Endothelial cell of umbilical vein (primary cell): ENCODE data around the gene RAMP3. TPM values are rescaled to one million over a fixed set of nuclear protein-coding genes. Genes with fewer than 3 reads are reported as not detected.

Experiments
- BruUV-seq: library from RNA; stranded (reverse); fragments of 400-500 nt; replicated peaks from 2 replicates; lab custom pipeline; 2021; lab: Mats Ljungman, UMichigan
- CTCF ChIA-PET: fragments of 300-600, 350-600 bp; sonication (Branson Sonifier 250); formaldehyde crosslinking; loops from one replicate; lab custom pipeline; 2021; ENCODE audit warnings: antibody characterized with exemption, inconsistent platforms; lab: Charles Lee
- POLR2A ChIA-PET: fragments of 300-600, 350-600 bp; sonication (Branson Sonifier 250); formaldehyde crosslinking; loops from one replicate; lab custom pipeline; 2021; ENCODE audit warnings: antibody characterized with exemption, inconsistent platforms; lab: Charles Lee
- DNase-seq: peaks from one replicate; pipeline ENCODE4 v3.0.0-alpha.2; 2011; ENCODE audit warnings: low read depth, low spot score
- FAIRE-seq: peaks from 2 replicates; lab custom pipeline; 2011; peaks lifted over from hg19 to GRCh38; lab: Jason Lieb, UNC
- H2AFZ ChIP-seq: 2 replicates; pipeline ENCODE4 v1.6.0; 2012; ENCODE audit warnings: low read depth, low read length, control low read depth, inconsistent platforms
- H3K27ac ChIP-seq: 2 replicates; pipeline ENCODE4 v1.5.1; 2011; ENCODE audit warnings: low read depth, mild to moderate bottlenecking, control low read depth, low read length, moderate library complexity; ENCODE audit not compliant: insufficient read depth
- H3K27me3 ChIP-seq, 2 experiments: 2 replicates each; pipeline versions ENCODE4 v1.6.0 to v1.6.1; 2011; ENCODE audit warnings: low read length in 2 of 2, mixed read lengths in 1 of 2; ENCODE audit not compliant: control insufficient read depth in 2 of 2, insufficient read depth in 2 of 2
- H3K36me3 ChIP-seq, 2 experiments: 2 replicates in 1 of 2; 3 replicates in 1 of 2; pipeline ENCODE4 v1.5.1; 2011; ENCODE audit warnings: low read length in 2 of 2, mild to moderate bottlenecking in 1 of 2, moderate library complexity in 1 of 2; ENCODE audit not compliant: control insufficient read depth in 2 of 2, insufficient read depth in 2 of 2; ENCODE audit errors: extremely low read depth in 1 of 2
- H3K4me1 ChIP-seq: 3 replicates; pipeline ENCODE4 v1.5.1; 2011; ENCODE audit warnings: mild to moderate bottlenecking, low read length; ENCODE audit not compliant: control insufficient read depth, insufficient read depth; ENCODE audit errors: extremely low read depth
- H3K4me2 ChIP-seq: 2 replicates; pipeline ENCODE4 v1.6.1; 2011; ENCODE audit warnings: low read length, control low read depth, mixed read lengths; ENCODE audit not compliant: insufficient read depth
- H3K4me3 ChIP-seq, 3 experiments: fragments of 200-600 bp in 1 of 3; sonication (generic), shearing (Covaris generic) in 1 of 3; replicated peaks in 1 of 3; 2 replicates each; pipeline ENCODE4 v1.5.1; 2011 to 2016; ENCODE audit warnings: control low read depth in 3 of 3, low read length in 3 of 3, mild to moderate bottlenecking in 2 of 3, inconsistent platforms in 1 of 3, low read depth in 1 of 3, moderate library complexity in 1 of 3; ENCODE audit not compliant: insufficient read depth in 1 of 3
- H3K79me2 ChIP-seq: 2 replicates; pipeline ENCODE4 v1.6.0; 2012; ENCODE audit warnings: low read length, inconsistent platforms; ENCODE audit not compliant: control insufficient read depth, insufficient read depth
- H3K9ac ChIP-seq: replicated peaks from 2 replicates; pipeline ENCODE3; 2011; ENCODE audit warnings: low read length, control low read depth; ENCODE audit not compliant: insufficient read depth; ENCODE audit errors: extremely low read depth
- H3K9me1 ChIP-seq: replicated peaks from 3 replicates; pipeline ENCODE4 v1.6.0; 2011; ENCODE audit warnings: mild to moderate bottlenecking, low read length; ENCODE audit not compliant: control insufficient read depth, insufficient read depth; ENCODE audit errors: extremely low read depth
- H3K9me3 ChIP-seq: replicated peaks from 2 replicates; pipeline ENCODE4 v1.5.1; 2012; ENCODE audit warnings: low read length, inconsistent platforms; ENCODE audit not compliant: control insufficient read depth, insufficient read depth
- H4K20me1 ChIP-seq: replicated peaks from 2 replicates; pipeline ENCODE3; 2011; ENCODE audit warnings: mild to moderate bottlenecking, low read length; ENCODE audit not compliant: control insufficient read depth, insufficient read depth; ENCODE audit errors: extremely low read depth
- EZH2 ChIP-seq: IDR thresholded peaks from 2 replicates; pipeline ENCODE4 v1.6.1; 2012; ENCODE audit warnings: borderline replicate concordance, low read depth, mild to moderate bottlenecking, moderate library complexity, low read length, inconsistent platforms; ENCODE audit not compliant: severe bottlenecking
- FOS ChIP-seq: IDR thresholded peaks from 2 replicates; pipeline ENCODE4 v1.6.1; 2011; ENCODE audit warnings: mild to moderate bottlenecking, low read length, moderate library complexity, borderline replicate concordance; ENCODE audit not compliant: insufficient read depth
- GATA2 ChIP-seq: IDR thresholded peaks from 2 replicates; pipeline ENCODE4 v1.7.0; 2011; ENCODE audit warnings: low read depth, mild to moderate bottlenecking, moderate library complexity, mixed read lengths, low read length; ENCODE audit not compliant: insufficient read length, insufficient read depth
- JUN ChIP-seq: IDR thresholded peaks from 2 replicates; pipeline ENCODE4 v1.6.1; 2011; ENCODE audit warnings: borderline replicate concordance, low read depth; ENCODE audit not compliant: insufficient read length, insufficient read depth
- MYC ChIP-seq: IDR thresholded peaks from one replicate; pipeline ENCODE4 v1.6.1; 2011; ENCODE audit warnings: mild to moderate bottlenecking, low read depth, low read length
- POLR2A ChIP-seq: IDR thresholded peaks from 2 replicates; pipeline ENCODE4 v1.6.1; 2012; ENCODE audit warnings: low read depth, mild to moderate bottlenecking, control low read depth, low read length
- POLR2AphosphoS5 ChIP-seq: IDR thresholded peaks from 2 replicates; pipeline ENCODE4 v1.6.1; 2012; ENCODE audit warnings: low read depth, mild to moderate bottlenecking, control low read depth, low read length, moderate library complexity; ENCODE audit not compliant: insufficient read depth
- dilution Hi-C: fragments of 300-500 bp; cut with MboI; formaldehyde crosslinking; loops from one replicate; pipeline ENCODE4 v1.15.0; 2019; ENCODE audit warnings: low sequenced_read_pairs; ENCODE audit not compliant: extremely low pct_ligation_motif_present
- intact Hi-C: fragments of 100-400 bp; cut with micrococcal nuclease; formaldehyde crosslinking; loops from one replicate; pipeline ENCODE4 v1.10.0; 2022
- polyA plus RNA-seq, 4 experiments: library from polyadenylated mRNA; depleted of rRNA in 3 of 4; stranded (reverse) in 3 of 4; unstranded in 1 of 4; fragments of >200 nt; gene quantifications; 2 replicates each; pipeline versions ENCODE4 v1.2.1 to v1.2.3, GENCODE V29; 2011 to 2012; ENCODE audit warnings: missing spikeins in 1 of 4
- total RNA-seq: library from RNA; stranded (reverse); gene quantifications from 2 replicates; pipeline ENCODE4 v1.2.3, GENCODE V29; 2021
- TF ChIP-seq, protein P1 (sequence below), 2 donors: IDR thresholded peaks; 1 replicate in 1 of 2; 2 replicates in 1 of 2; pipeline ENCODE4 v1.5.1; 2011; ENCODE audit warnings: low read length in 2 of 2, mild to moderate bottlenecking in 2 of 2, moderate library complexity in 2 of 2, control low read depth in 1 of 2, inconsistent platforms in 1 of 2, low read depth in 1 of 2; ENCODE audit not compliant: insufficient read depth in 1 of 2; ENCODE audit errors: extremely low read depth in 1 of 2
- TF ChIP-seq, protein P2 (sequence below): IDR thresholded peaks from 2 replicates; pipeline ENCODE4 v1.6.1; 2011; ENCODE audit not compliant: insufficient read depth, insufficient read length

Gene RAMP3
- total and polyA plus RNA-seq, 2 donors (not counting 3 experiments of a cell fraction or from before 2014, with no cell fraction given), result not detected

- POLR2A ChIA-PET, result no interaction called here
- FAIRE-seq (no peak), DNase-seq (no peak)
- CTCF ChIA-PET, result interaction anchor here (0.8 to 1.4 kb wide), 2 partner anchors 14 to 15 kb away, joined by 3 to 5 read pairs; no protein-coding TSS in a partner anchor
- Histone ChIP-seq H3K27ac (no peak overlapping the region), H3K4me3 (no peak overlapping the region), H4K20me1 (no peaks in the 10 kb centered on the region), H3K9me1 (no peaks in the 10 kb centered on the region), H3K36me3 (no peaks in the 10 kb centered on the region), H3K9ac (no peak overlapping the region), H3K4me1 (no peaks in the 10 kb centered on the region), H3K27me3 (peaks cover 3 to 10% of the 10 kb centered on the region in 2 experiments), H3K79me2 (no peaks in the 10 kb centered on the region), H2AFZ (no peak overlapping the region), H3K4me2 (no peak overlapping the region), H3K9me3 (no peaks in the 10 kb centered on the region)
- dilution Hi-C loops, result no loop called here
- no TSS peak for BruUV-seq
- intact Hi-C loops, result no loop called here
- TF ChIP-seq MYC, result no peak
- TF ChIP-seq FOS, result no peak
- no peak for TF ChIP-seq POLR2A
- TF ChIP-seq JUN, result no peak
- TF ChIP-seq, protein P1, sequence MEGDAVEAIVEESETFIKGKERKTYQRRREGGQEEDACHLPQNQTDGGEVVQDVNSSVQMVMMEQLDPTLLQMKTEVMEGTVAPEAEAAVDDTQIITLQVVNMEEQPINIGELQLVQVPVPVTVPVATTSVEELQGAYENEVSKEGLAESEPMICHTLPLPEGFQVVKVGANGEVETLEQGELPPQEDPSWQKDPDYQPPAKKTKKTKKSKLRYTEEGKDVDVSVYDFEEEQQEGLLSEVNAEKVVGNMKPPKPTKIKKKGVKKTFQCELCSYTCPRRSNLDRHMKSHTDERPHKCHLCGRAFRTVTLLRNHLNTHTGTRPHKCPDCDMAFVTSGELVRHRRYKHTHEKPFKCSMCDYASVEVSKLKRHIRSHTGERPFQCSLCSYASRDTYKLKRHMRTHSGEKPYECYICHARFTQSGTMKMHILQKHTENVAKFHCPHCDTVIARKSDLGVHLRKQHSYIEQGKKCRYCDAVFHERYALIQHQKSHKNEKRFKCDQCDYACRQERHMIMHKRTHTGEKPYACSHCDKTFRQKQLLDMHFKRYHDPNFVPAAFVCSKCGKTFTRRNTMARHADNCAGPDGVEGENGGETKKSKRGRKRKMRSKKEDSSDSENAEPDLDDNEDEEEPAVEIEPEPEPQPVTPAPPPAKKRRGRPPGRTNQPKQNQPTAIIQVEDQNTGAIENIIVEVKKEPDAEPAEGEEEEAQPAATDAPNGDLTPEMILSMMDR (IDR thresholded peaks at IDR 0.05; ENCODE audit: extremely low read depth in 1 of 2, insufficient read depth in 1 of 2, low read depth in 1 of 2, low read length in 2 of 2), result no peak
- no peak for TF ChIP-seq EZH2
- TF ChIP-seq, protein P2, sequence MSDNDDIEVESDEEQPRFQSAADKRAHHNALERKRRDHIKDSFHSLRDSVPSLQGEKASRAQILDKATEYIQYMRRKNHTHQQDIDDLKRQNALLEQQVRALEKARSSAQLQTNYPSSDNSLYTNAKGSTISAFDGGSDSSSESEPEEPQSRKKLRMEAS, result no peak
- no peak for TF ChIP-seq POLR2AphosphoS5
- no peak for TF ChIP-seq GATA2
Observed at GRCh38 chr7:45202625-45203024, 45.0 kb downstream of the RAMP3 start.
